C4-2B (cell line): Measurements from ENCODE around the gene CHCHD4.

Source experiments
- H3K27ac ChIP-seq: fragments of 450-650 bp; 2 replicates; pipeline ENCODE4 v1.5.1; 2017
- CTCF ChIP-seq: fragments of 450-650 bp; conservative IDR thresholded peaks from 2 replicates; pipeline ENCODE4 v1.5.1; 2017; ENCODE audit warnings: mild to moderate bottlenecking
- ZFX ChIP-seq: fragments of 450-650 bp; IDR thresholded peaks from 2 replicates; pipeline ENCODE4 v1.6.1; 2017

CHCHD4 gene

GRCh38 chr3:14139771-14140170 is 15.1 kb upstream of the CHCHD4 start:
- TF ChIP-seq ZFX (no peak), CTCF (no peak)

GRCh38 chr3:14138878-14139655 is 14.4 kb upstream of the CHCHD4 start:
- no peak overlapping the region for H3K27ac ChIP-seq
- TF ChIP-seq ZFX: no peak
- TF ChIP-seq CTCF: no peak

More at GRCh38 chr3:14139771-14140170, 15.1 kb upstream of the CHCHD4 start:
- no peak overlapping the region for H3K27ac ChIP-seq

- TF ChIP-seq CTCF: no peak
- no peak overlapping the region for H3K27ac ChIP-seq
Measured at GRCh38 chr3:14138109-14138877, 13.6 kb upstream of the CHCHD4 start.

- no peak for TF ChIP-seq ZFX
- H3K27ac ChIP-seq: no peak overlapping the region
Measured at GRCh38 chr3:14137445-14137844, 12.8 kb upstream of the CHCHD4 start.

- TF ChIP-seq ZFX (no peak), CTCF (no peak)
- H3K27ac ChIP-seq: no peak overlapping the region
Measured at GRCh38 chr3:14137004-14137403, 12.3 kb upstream of the CHCHD4 start.

GRCh38 chr3:14135581-14135980 is 10.9 kb upstream of the CHCHD4 start:
- no peak overlapping the region for H3K27ac ChIP-seq
- TF ChIP-seq CTCF (no peak), ZFX (no peak)

- H3K27ac ChIP-seq: no peak overlapping the region
- TF ChIP-seq ZFX (no peak), CTCF (no peak)
Measured at GRCh38 chr3:14134291-14134690, 9.6 kb upstream of the CHCHD4 start.
